ENCODE results near the gene CAPN13.

DNA sequence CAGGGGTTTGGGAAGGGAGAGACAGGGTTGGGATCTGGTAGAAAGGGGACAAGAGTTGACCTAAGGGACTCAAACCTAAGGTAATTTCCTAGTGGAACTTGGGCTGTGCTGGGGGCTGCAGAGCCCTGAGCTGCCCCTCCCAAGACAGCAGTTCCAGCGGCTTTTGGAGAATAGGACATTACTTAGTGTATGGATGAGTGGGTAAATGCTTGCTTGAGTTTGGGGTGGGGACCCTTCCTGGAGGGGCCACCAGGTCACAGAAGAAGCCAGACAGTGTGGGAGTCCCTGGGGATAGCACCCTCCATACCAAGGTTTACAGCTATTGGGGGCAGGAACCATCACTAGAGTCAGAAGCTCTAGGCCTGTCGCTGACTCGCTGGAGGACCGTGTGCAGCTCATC lies 111.5 kb downstream of the CAPN13 start:
- TF ChIP-seq, protein P1, sequence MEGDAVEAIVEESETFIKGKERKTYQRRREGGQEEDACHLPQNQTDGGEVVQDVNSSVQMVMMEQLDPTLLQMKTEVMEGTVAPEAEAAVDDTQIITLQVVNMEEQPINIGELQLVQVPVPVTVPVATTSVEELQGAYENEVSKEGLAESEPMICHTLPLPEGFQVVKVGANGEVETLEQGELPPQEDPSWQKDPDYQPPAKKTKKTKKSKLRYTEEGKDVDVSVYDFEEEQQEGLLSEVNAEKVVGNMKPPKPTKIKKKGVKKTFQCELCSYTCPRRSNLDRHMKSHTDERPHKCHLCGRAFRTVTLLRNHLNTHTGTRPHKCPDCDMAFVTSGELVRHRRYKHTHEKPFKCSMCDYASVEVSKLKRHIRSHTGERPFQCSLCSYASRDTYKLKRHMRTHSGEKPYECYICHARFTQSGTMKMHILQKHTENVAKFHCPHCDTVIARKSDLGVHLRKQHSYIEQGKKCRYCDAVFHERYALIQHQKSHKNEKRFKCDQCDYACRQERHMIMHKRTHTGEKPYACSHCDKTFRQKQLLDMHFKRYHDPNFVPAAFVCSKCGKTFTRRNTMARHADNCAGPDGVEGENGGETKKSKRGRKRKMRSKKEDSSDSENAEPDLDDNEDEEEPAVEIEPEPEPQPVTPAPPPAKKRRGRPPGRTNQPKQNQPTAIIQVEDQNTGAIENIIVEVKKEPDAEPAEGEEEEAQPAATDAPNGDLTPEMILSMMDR (IDR thresholded peaks at IDR 0.05): no peak
- TF ChIP-seq POLR2A (IDR thresholded peaks at IDR 0.05) (no peak), POLR2AphosphoS5 (IDR thresholded peaks at IDR 0.05) (no peak)

All from breast epithelium (tissue), 3 donors.